Measurements from ENCODE around the gene EMP2.

DNA sequence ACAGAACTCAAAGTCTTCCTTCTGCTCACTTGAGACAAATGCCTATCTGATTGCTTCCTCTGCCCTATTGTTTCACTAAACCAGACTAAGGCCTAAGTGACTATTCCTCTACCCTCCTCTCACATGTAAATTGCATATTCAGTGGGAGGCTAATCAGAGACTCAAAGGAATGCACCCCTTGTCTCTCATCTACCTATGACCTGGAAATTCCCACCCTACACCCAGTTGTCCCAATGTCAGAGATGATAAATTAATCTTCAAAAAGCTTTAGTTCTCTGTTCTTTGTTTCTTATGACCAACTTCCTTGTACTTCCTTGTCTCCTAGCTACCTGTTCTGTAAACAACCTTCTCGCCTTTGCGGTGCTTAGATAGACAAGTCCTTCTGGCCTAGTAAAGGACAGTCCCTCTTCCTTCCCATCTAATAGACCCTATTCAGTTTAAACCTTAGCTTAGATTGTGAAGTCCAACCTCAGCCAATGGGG, 76.0 kb downstream of the EMP2 start:
- TF ChIP-seq, protein P1, sequence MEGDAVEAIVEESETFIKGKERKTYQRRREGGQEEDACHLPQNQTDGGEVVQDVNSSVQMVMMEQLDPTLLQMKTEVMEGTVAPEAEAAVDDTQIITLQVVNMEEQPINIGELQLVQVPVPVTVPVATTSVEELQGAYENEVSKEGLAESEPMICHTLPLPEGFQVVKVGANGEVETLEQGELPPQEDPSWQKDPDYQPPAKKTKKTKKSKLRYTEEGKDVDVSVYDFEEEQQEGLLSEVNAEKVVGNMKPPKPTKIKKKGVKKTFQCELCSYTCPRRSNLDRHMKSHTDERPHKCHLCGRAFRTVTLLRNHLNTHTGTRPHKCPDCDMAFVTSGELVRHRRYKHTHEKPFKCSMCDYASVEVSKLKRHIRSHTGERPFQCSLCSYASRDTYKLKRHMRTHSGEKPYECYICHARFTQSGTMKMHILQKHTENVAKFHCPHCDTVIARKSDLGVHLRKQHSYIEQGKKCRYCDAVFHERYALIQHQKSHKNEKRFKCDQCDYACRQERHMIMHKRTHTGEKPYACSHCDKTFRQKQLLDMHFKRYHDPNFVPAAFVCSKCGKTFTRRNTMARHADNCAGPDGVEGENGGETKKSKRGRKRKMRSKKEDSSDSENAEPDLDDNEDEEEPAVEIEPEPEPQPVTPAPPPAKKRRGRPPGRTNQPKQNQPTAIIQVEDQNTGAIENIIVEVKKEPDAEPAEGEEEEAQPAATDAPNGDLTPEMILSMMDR (IDR thresholded peaks at IDR 0.05) = no peak
- TF ChIP-seq POLR2A (IDR thresholded peaks at IDR 0.05) = no peak
